Left lobe of liver (tissue), 2 donors: ENCODE data around the gene INPP5K. TPM values are rescaled to one million over a fixed set of nuclear protein-coding genes. Genes with fewer than 3 reads are reported as not detected.
A peak's percentile ranks its signal among the peaks of the same experiment; 100 is the strongest.
"Not testable (repeated sequence)": the region's sequence is repeated elsewhere in the genome, so short reads cannot be mapped to it uniquely, and the experiment has no call there.

Experiments
- ATAC-seq: fragments of 200-7000 bp; cut with Tn5 transposase; one replicate; pipeline ENCODE4 v1.9.1; 2020; ENCODE audit warnings: mild to moderate bottlenecking, moderate library complexity
- DNase-seq: peaks from one replicate; pipeline ENCODE4 v3.0.0-alpha.2; 2020; ENCODE audit warnings: low spot score
- total RNA-seq: library from RNA; stranded (reverse); gene quantifications from one replicate; pipeline ENCODE4 v1.2.1, GENCODE V29; 2021
- donor health status: DM: no; HTN: no; CAD: no; lungs with moderate emphysema.
- donor health status: DM: no; HTN: yes; CAD: no.

Gene INPP5K
- total RNA-seq, 1 donor from 2014 or later: 11.9 TPM

DNA sequence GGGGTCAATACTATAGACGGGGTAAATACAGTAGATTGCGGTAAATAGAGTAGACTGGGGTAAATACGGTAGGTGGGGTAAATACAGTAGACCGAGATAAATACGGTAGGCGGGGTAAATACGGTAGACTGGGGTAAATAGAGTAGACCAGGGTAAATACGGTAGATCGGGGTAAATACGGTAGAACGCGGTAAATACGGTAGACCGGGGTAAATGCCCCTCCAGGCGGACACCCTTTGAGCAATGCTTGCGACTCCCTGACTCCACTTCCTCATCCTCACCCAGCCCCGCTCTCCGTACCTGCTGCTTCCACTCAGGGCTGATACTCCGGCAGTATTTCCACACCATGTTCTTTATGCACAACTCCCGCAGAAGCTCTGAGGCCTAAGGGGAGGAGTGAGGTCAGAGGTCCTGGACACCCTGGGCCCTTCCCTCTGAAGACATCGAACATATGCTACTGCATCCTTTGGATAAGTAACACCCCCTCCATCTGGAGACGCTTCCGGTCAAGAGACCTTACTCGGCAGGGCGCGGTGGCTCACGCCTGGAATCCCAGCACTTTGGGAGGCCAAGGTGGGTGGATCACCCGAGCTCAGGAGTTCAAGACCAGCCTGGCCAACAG lies 47.1 kb downstream of the INPP5K start:
- peak; percentile 68 for ATAC-seq
- DNase-seq: no peak

DNA sequence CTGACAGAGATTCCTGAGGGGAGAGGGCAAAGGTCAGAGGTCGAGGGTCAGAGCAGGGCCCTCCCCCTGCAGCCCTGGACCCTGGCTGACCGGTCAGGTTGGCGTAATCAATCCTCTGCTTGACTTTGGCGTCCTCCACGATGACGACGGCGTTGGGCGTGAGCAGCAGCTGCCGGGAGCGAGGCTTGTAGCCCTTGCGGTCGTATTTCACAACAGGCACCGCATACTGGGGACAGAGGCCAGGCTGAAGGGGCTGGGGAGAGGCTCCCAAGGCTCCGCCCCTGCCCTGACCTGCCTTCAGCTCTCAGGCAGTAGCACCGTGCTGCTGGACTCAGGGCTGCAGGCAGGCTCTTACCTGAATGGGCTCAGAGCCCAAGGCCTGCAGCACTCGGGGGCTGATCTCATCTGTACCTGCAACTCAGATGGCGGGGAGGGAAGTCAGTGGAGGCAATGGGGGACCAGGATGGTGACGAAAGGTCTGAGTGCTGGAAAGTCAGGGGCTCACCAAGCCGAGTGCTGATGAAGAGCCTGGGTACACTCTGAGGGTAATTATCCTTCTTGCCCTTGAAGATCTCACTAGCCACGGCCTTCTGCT lies 48.4 kb downstream of the INPP5K start:
- ATAC-seq (peak; percentile 84), DNase-seq (peak; percentile 97)

DNA sequence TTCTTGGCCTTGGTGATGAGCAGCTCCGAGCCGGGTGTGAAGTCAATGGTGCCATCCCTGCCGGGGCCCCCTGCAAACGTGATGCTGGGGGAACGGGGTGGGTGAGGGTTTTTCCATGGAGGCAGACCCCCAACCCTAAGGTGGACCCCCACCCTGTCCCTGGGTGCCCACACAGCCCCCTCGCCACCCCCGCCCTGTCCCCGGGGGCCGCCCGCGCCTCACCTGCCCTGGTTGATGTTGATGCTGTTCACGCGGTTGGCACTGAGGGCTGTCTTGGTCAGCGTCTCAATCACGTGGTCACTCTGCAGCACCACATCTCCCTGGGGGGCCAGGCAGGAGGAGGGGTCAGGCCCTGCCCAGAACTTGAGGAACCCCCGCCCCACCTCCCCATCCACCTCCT lies 49.2 kb downstream of the INPP5K start:
- DNase-seq: no peak
- no peak for ATAC-seq

DNA sequence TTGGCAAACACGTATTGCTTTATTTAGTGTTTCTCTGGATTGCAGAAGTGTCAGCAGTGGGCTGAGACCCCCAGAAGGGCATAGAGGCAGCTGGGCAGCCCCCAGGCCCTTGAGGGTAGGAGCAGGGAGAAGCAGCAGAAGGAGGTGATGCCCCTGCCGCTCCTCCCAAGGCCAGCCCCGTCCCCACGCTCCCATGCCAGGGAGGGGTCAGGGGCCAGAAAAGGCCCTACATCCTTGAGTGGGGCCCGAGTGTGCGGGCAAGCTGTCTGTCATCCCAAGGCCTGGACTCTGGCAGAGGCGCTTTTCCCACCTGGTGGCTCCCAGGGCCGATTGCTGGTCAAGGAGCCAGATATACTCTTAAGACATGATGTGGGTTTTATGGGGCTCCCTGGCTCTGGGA lies 52.2 kb downstream of the INPP5K start:
- no peak for DNase-seq
- no peak for ATAC-seq

DNA sequence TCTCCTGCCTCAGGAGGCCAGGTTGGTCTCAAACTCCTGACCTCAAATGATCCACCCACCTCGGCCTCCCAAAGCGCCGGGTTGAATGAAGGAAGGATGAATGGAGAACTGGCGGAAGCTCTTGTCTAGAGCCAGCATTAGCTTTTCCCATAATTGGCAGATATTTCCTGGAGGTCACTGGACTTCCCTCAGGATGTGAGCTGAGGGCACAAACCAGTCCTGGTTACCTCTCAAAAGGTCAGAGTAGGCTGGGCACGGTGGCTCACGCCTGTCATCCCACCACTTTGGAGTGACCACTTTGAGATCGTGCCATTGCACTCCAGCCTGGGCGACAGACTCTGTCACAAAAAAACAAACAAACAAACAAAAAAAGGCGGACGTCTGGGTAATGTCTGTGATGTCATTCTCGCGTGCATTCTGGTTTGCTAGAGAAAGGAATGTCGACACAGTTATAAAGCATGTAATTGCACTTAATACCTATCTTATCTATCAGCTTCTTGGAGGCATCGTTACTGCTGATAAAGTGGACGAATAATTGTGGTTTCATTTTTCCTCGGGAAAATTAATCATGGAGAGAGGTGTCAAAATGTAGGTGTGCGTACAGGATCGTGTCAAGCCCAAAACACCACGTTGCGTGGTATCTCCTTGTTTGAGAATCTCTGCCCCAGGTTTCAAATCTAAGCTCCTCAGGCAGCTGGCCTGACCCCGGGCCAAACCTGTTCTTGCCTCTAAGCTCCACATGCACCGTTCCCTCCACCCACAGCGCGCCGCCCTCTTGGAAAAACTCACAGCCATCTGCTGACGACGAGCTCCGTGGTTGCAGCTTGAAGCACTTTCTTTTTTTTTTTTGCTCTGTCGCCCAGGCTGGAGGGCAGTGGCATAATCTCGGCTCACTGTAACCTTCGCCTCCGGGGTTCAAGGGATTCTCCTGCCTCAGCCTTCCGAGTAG lies 54.0 kb downstream of the INPP5K start:
- DNase-seq (peak; percentile 69), ATAC-seq (peak; percentile 53)

DNA sequence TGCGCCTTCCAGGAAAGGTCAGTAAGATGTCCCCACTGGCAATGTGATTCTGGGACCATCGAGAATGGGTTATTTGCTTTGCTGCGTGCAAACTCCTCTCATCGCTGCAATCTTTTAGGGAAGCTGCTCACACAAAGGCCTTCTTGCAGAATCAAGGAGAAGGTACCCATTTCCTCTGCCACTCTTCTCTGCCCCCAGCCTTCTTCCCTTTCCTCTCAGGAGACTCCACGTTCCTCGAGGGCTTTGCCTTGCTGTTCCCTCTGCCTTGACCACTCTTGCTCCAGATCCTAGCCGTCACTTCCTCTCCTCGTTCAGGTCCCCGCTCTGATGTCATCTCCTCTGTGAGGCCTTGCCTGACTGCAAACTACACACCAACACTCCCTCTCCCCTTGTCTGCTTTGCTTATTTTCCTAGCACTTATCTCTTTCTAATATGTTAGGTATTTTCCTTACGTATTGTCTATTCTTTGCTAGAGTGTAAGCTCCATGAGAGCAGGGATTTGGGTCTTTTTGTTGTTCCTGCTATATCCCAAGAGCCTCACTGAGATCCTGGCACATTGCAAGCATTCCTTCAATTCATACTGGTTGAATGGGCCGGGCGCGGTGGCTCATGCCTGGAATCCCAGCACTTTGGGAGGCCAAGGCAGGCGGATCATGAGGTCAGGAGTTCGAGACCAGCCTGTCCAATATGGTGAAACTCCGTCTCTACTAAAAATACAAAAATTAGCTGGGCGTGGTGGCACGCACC lies 55.0 kb downstream of the INPP5K start:
- ATAC-seq (no peak), DNase-seq (no peak)

DNA sequence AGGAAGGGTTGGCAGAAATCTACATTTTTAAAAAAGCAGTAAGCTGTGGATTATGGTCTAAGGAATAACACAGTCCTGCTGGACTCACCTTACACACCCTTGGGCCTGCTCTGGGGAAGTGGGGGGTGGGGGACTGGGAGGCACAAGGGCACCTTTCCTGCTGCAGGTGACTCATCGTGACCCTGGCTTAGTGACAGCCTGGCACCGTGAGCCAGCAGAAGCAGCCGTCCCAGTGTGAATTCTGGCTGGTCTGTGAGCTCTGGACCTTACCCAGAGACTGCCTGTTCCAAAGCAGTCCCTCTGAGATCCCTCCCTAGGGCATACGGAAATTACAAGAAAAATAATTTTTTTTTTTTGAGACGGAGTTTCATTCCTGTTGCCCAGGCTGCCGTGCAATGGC lies 56.2 kb downstream of the INPP5K start:
- peak; percentile 51 for ATAC-seq
- DNase-seq: peak; percentile 95

DNA sequence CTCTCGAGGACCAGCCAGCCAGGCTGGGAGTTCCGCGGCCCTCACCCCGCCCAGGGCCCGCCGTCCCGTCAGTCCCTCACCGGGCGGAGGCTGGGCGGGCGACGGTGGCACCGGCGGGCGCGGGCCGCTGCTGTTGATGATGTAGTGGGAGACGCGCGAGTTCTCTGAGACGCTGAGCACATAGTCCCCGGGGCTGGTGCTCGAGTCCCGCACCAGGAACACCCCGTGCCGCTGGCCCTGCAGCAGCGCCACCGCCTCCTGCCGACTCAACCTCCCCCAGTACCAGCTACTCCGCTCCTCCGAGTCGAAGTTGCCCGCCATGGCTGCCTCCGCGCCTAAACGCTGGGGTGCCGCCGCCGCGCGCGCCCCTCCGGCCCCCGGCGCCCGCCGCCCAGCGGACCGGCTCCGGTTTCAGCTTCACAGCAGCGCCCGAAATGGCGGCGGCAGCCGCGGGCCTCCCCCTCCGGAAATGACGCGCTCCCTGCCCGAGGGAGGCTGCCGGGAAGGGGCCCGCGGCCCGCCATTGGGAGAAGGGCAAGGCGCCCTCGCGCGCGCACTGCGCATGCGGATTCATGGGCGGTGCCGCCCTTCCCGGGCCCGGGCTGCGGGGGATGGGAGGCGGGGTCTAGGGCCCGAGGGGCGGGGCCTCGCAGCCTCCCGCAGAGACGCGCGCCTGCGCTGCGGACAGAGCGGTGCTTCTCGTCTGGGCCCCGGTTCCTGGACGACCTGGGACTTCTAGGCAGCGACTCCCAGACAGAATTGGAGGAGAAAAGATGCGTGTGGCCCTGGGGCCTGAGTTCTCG lies 60.4 kb downstream of the INPP5K start, which contains the start of gene CRK:
Gene CRK, minus strand, starts transcription at position 436 of the 803 bp plus-strand sequence. Its CDS starts 115 bp downstream, at position 321.
- ATAC-seq (peak; percentile 80), DNase-seq (peak; percentile 97)

DNA sequence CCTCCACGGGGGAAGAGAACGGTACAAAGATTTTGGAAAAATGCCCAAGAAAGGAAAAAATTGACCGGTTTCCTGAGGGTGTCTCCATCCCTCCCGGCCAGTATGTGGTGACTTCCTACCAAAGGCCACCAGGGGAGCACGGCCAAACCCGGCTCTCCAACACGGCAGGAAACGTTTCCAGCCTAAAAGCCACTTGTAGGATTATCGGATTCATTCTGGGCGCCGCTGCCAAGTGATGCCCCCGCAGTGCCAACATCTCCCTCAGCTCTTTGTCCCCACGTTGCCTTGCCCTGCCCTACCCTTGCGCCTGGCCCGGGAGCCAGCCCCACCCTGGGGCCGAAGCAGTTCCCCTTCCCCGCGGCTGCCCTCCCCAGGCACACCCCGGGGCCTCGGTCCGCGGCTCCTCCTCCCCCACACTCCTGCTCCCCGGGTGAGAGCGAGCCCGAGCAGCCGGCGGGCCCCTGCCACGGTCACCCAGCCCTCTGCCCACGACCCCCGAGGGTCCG lies 61.1 kb downstream of the INPP5K start:
- peak; percentile 71 for DNase-seq
- ATAC-seq: peak; percentile 36

DNA sequence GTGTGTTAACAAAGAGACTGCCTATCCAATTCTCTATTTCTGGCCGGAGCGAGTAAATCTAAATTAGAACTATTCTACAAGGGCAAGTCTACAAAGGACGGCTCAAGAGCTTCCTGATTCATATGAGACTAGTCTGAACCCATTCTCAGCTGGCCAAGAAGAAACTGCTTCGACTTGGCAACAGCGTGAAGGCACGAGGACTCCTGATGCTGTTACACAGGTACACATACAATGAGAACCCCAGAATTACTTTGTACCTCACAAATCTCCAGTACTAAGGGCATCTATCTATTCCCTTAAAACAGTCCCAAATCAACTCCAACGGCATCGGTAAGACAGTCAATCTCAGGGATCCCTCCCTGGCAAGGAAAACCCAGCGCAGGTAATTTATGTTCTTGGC lies 61.9 kb downstream of the INPP5K start:
- DNase-seq (no peak), ATAC-seq (no peak)

DNA sequence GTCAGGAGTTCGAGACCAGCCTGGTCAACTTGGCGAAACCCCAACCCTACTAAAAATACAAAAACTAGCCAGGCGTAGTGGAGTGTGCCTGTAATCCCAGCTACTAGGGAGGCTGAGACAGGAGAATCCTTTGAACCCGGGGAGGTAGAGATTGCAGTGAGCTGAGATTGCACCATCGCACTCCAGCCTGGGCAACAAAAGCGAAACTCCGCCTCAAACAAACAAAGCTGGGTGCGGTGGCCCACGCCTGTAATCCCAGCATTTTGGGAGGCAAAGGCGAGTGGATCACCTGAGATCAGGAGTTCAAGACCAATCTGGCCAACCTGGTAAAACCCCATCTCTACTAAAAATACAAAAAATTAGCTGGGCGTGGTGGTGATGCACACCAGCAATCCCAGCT lies 62.7 kb downstream of the INPP5K start:
- ATAC-seq: not testable (repeated sequence)

DNA sequence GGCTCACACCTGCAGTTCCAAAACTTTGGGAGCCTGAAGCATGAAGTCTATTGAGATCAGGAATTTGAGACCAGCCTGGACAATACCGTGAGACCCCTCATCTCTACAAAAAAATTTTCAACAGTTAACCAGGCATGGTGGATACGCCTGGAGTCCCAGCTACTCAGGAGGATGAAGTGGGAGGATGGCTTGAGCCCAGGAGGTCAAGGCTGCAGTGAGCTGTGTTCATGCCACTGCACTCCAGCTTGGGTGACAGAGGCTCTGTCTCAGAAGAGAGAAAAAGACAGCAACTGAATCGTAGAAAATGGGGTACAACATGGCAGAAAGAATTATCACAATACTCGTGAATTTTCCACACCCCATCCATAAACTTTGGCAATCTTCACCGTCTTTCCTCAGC lies 63.6 kb downstream of the INPP5K start:
- DNase-seq (no peak), ATAC-seq (no peak)

More for the DNA sequence above, 62.7 kb downstream of the INPP5K start:
- peak; percentile 64 for DNase-seq

DNA sequence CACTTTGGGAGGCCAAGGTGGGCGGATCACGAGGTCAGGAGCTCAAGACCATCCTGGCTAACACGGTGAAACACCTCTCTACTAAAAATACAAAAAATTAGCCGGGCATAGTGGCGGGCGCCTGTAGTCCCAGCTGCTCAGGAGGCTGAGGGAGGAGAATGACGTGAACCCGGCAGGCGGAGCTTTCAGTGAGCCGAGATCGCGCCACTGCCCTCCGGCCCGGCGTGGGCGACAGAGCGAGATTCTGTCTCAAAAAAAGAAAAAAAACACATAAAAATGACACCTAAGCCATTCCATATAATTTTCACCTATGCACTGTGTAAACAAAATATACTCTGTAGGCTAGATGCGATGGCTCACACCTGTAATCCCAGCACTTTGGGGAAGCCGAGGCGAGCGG lies 66.2 kb downstream of the INPP5K start:
- DNase-seq, ATAC-seq: not testable (repeated sequence)

DNA sequence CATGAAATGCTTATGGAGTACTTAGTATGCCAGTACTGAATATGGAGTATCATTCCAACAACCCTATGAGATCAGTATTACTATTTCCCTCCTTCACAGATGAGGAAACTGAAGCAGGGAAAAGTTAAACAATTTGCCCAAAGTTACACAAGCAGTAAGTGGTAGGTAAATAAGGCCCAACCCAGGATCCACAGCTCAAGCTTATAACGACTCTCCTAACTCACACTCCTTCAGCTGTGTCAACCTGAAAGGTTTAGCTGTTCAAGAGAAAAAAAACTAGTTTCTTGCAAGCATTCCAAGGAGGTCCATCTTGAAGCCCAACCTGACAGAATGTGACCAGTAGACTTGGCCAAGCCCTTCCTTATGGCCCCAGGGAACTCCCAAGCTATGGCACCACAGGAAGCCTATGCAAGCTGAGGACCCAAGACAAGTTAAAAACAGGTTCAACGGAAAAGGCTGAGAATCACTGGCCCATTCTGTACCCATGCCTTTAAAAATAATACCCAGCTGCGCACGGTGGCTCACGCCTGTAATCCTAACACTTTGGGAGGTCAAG lies 66.9 kb downstream of the INPP5K start:
- DNase-seq (no peak), ATAC-seq (no peak)

DNA sequence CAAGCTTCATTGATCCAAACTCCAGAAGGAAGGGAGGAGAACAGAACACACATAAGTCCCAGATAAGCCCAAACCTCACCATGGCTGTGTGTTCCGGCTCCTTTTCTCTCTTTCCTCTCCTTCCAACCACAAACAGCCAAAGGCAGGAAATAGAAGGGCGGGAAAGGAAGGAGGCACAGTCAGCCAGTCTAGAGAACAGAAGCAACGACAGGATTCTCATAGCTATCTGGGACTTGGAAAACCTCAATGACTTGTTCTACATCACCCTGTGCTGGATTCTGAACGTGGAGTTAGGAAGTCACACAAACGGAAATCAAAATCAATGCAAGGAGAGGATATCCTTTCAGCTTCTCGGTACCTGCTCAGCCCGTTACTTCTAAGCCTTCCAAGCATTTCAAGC lies 69.4 kb downstream of the INPP5K start:
- ATAC-seq (peak; percentile 44), DNase-seq (no peak)

DNA sequence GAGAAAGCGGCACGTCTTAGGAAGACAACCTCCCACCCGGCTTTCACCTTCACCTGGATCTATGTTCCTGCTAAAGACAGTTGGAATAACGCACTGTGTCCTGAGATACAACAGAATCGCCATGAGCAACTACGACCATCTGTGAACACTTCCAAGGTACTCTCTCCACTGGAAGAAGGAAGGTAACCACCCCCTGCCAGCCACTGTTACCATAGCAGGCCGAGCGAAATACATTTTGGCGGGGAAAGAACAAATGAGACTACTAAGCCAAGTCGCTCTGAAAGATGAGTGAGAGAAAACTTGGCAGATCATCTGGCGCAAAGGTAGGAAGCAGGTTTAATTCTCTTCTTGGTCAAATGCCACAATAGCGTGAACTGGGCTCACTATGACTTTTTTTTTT lies 70.2 kb downstream of the INPP5K start:
- ATAC-seq: peak; percentile 72

DNA sequence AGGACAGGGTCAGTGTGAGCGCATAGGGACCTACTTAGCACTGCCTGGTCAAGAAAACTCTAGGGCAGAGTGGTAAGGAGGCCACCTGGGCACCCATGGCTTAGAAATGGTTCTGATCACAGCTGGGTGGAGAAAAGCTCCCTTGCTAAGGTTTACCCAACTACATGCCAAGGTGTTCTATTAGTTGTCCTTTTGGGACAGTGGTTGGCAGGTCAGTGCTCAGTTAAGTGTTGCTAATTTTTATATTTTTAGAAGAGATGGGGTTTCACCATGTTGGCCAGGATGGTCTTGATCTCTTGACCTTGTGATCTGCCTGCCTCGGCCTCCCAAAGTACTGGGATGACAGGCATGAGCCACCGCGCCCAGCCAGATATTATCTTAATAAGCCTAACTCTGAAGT lies 70.7 kb downstream of the INPP5K start:
- DNase-seq, ATAC-seq: not testable (repeated sequence)

More for the DNA sequence above, 70.2 kb downstream of the INPP5K start:
- DNase-seq: no peak
